ENCODE results near the gene JOSD1. TPM values are rescaled to one million over a fixed set of nuclear protein-coding genes. Genes with fewer than 3 reads are reported as not detected.

The JOSD1 gene
- total RNA-seq, 1 donor from 2014 or later, result 106 TPM

GRCh38 chr22:38705235-38706100 is 4.7 kb upstream of the JOSD1 start, which contains the start of gene GTPBP1:
GTPBP1 (plus strand) TSS chr22:38705944; CDS start chr22:38705956, 12 bp downstream.
- Histone ChIP-seq H3K27ac (peak within 1 kb of the TSS; percentile 98), H3K27me3 (no peaks in the 10 kb centered on the region), H3K4me3 (peak within 1 kb of the TSS; percentile 80 to 89), H3K36me3 (peaks cover 0 to 9% of the 10 kb centered on the region in 2 donors), H3K4me1 (peaks cover 48% of the 10 kb centered on the region), H3K9me3 (no peaks in the 10 kb centered on the region)
- peak; percentile 100 for DNase-seq (ENCODE audit: extremely low spot score in 2 of 2)
- intact Hi-C loops (cut with DNase I), result loop anchor here (5.0 kb wide), 1 partner anchor 47 kb away; no protein-coding TSS in a partner anchor
- peak in 1 of 3 experiments; percentile 11 for TF ChIP-seq CTCF (IDR thresholded peaks at IDR 0.05)
- TF ChIP-seq POLR2A (IDR thresholded peaks at IDR 0.05), result peak; percentile 95
- peak; percentile 89 to 99 for TF ChIP-seq POLR2AphosphoS5 (IDR thresholded peaks at IDR 0.05; ENCODE audit: insufficient read depth in 1 of 2, low read depth in 1 of 2)

GRCh38 chr22:38704654-38705234 is 4.0 kb upstream of the JOSD1 start:
- Histone ChIP-seq H3K4me1 (peaks cover 44% of the 10 kb centered on the region), H3K9me3 (no peaks in the 10 kb centered on the region), H3K27me3 (no peaks in the 10 kb centered on the region), H3K36me3 (peaks cover 0 to 5% of the 10 kb centered on the region in 2 donors), H3K27ac (peak overlapping the region; percentile 85), H3K4me3 (peak overlapping the region; percentile 36 to 89)
- no peak for DNase-seq (ENCODE audit: extremely low spot score in 2 of 2)
- TF ChIP-seq POLR2AphosphoS5 (IDR thresholded peaks at IDR 0.05; ENCODE audit: insufficient read depth in 1 of 2, low read depth in 1 of 2) (no peak), CTCF (IDR thresholded peaks at IDR 0.05) (no peak), POLR2A (IDR thresholded peaks at IDR 0.05) (no peak)
- intact Hi-C loops (cut with DNase I), result loop anchor here (5.0 kb wide), 1 partner anchor 48 kb away; no protein-coding TSS in a partner anchor

GRCh38 chr22:38700270-38700788 is 414 bp downstream of the JOSD1 start:
- TF ChIP-seq POLR2AphosphoS5 (IDR thresholded peaks at IDR 0.05; ENCODE audit: insufficient read depth in 1 of 2, low read depth in 1 of 2) (no peak), POLR2A (IDR thresholded peaks at IDR 0.05) (no peak), CTCF (IDR thresholded peaks at IDR 0.05) (no peak)
- H3K27ac ChIP-seq, result peak overlapping the region; percentile 98
- peak overlapping the region; percentile 68 to 95 for H3K4me3 ChIP-seq
- H3K36me3 ChIP-seq, result no peaks in the 10 kb centered on the region
- H3K27me3 ChIP-seq, result no peaks in the 10 kb centered on the region
- peaks cover 57% of the 10 kb centered on the region for H3K4me1 ChIP-seq
- DNase-seq (ENCODE audit: extremely low spot score in 2 of 2), result no peak
- no peaks in the 10 kb centered on the region for H3K9me3 ChIP-seq
- intact Hi-C loops (cut with DNase I), result no loop called here

GRCh38 chr22:38699784-38700183 is 959 bp downstream of the JOSD1 start:
- Histone ChIP-seq H3K4me3 (peak overlapping the region; percentile 68 to 95), H3K27ac (peak overlapping the region; percentile 98), H3K27me3 (no peaks in the 10 kb centered on the region), H3K9me3 (no peaks in the 10 kb centered on the region), H3K4me1 (peaks cover 60% of the 10 kb centered on the region), H3K36me3 (no peaks in the 10 kb centered on the region)
- intact Hi-C loops (cut with DNase I), result no loop called here
- DNase-seq (ENCODE audit: extremely low spot score in 2 of 2), result no peak
- no peak for TF ChIP-seq CTCF (IDR thresholded peaks at IDR 0.05)
- no peak for TF ChIP-seq POLR2A (IDR thresholded peaks at IDR 0.05)
- TF ChIP-seq POLR2AphosphoS5 (IDR thresholded peaks at IDR 0.05; ENCODE audit: insufficient read depth in 1 of 2, low read depth in 1 of 2), result no peak

All from vagina (tissue), 2 donors.